Measurements from ENCODE around the gene IL16.
"Not testable (repeated sequence)": the region's sequence is repeated elsewhere in the genome, so short reads cannot be mapped to it uniquely, and the experiment has no call there.

The IL16 gene

DNA sequence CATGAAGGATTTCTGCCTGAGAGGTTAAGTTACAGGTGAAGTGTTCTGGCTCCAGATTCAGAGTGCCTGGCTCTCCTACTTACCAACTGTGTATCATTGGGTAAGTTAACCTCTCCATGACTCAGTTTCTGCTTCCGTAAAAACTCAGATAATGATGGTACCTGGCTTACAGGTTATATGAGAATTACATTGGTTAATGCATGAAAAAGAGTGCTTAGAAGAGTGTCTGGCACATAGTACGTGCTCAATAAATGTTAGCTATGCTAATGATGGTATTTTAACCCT, 38.8 kb upstream of the IL16 start:
- H3K27ac ChIP-seq = no peak overlapping the region
- TF ChIP-seq, protein P1, sequence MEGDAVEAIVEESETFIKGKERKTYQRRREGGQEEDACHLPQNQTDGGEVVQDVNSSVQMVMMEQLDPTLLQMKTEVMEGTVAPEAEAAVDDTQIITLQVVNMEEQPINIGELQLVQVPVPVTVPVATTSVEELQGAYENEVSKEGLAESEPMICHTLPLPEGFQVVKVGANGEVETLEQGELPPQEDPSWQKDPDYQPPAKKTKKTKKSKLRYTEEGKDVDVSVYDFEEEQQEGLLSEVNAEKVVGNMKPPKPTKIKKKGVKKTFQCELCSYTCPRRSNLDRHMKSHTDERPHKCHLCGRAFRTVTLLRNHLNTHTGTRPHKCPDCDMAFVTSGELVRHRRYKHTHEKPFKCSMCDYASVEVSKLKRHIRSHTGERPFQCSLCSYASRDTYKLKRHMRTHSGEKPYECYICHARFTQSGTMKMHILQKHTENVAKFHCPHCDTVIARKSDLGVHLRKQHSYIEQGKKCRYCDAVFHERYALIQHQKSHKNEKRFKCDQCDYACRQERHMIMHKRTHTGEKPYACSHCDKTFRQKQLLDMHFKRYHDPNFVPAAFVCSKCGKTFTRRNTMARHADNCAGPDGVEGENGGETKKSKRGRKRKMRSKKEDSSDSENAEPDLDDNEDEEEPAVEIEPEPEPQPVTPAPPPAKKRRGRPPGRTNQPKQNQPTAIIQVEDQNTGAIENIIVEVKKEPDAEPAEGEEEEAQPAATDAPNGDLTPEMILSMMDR (conservative IDR thresholded peaks at IDR 0.05) = no peak

GRCh38 chr15:81158561-81158960, 38.1 kb upstream of the IL16 start:
- not testable (repeated sequence) for H3K27ac ChIP-seq

- no peak overlapping the region for H3K27ac ChIP-seq
- TF ChIP-seq, protein P1 (conservative IDR thresholded peaks at IDR 0.05) = no peak
Observed at GRCh38 chr15:81160312-81161159, 36.1 kb upstream of the IL16 start.

- H3K27ac ChIP-seq = no peak overlapping the region
- TF ChIP-seq, protein P1 (conservative IDR thresholded peaks at IDR 0.05) = no peak
Observed at GRCh38 chr15:81161160-81161673, 35.5 kb upstream of the IL16 start.

DNA sequence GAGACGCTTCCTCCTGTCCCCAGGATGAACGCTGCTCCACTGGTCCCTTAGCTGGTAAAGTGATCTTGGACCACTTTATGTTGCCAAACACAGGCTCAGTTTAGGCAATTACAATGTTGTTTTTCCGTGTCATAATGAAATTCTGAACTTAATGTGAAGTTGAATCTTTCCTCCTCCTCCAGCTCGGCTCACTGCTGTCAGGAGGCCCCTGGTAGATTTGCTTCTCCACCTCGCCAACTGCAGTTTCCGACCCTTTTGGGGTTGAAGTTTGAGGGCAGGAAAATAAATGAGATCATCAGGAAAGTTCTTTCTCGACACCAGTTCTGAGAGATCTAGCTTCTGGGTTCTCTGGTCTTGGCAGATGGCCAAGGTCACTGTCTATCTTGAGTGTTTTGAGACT, 34.8 kb upstream of the IL16 start:
- TF ChIP-seq, protein P1 (conservative IDR thresholded peaks at IDR 0.05) = no peak
- H3K27ac ChIP-seq = no peak overlapping the region

DNA sequence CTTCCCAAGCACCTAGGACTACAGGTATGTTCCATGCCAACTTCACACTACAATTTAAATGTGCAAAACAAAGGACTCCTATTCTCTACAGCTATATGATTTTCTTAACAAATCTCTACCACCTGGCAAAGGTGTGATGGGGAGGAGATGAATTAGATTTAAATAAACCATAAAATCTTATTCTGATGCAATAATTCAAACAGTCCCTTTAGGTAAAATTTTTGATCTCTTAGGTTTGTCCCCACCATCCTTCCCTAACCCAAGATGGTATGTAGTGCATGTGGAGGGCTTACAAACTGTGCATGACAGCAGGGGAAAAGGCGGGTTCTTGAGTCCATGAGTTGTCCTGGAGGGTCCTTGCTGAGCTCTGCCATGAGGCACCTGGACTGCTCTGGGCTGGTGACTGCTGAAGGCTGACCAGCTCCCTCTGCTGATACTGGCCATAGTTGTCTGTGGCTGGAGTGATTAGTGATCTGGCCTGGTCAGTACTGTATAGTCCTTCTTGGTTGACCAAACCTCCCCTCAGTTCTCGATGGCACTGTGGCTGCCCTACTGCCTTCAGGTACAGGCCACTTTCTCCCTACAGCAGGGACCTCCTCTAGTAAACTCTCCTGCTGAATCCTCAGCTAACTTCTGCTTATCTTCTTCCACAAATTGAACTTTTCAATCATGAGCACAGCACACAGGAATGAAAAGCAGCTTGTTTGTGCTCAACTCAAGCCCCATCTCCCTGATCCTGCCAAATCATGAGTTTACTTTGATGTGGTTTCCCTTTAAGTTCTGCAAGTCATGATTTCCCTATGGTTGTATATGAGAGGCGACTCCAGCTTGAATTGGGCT, 32.5 kb upstream of the IL16 start:
- H3K27ac ChIP-seq = no peak overlapping the region
- TF ChIP-seq, protein P1 (conservative IDR thresholded peaks at IDR 0.05) = no peak; the same call in 1 of the 2 replicates

DNA sequence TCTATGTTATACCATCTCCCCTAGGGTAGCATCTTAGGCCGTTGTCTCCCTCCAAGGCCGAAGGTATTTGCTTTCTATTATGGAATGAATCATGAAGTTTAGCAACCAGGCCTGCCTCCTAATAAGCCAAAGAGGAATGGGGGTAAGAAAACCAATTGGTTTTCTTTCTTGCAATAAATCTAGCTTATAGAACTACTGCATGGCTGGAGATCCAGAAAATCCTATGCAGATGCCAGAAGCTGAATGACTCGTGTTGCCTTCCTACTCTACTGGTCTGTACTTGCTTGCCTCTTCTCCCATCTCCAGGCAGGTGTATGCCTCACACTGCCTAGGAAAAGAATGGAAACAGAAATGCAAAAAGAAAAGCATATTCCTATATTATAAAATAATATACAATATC, 31.1 kb upstream of the IL16 start:
- TF ChIP-seq, protein P1 (conservative IDR thresholded peaks at IDR 0.05) = no peak
- no peak overlapping the region for H3K27ac ChIP-seq

All from VCaP (cell line).